Skeletal muscle satellite cell (primary cell): ENCODE data around the gene AFAP1L2.
"Not testable (repeated sequence)": the region's sequence is repeated elsewhere in the genome, so short reads cannot be mapped to it uniquely, and the experiment has no call there.

Source experiments
- H3K27me3 ChIP-seq: 2 replicates; pipeline ENCODE4 v1.7.0; 2013; ENCODE audit warnings: low read length; ENCODE audit not compliant: control insufficient read depth, insufficient read depth
- H3K36me3 ChIP-seq: 2 replicates; pipeline ENCODE4 v1.7.0; 2013; ENCODE audit warnings: mild to moderate bottlenecking, control low read depth, low read length; ENCODE audit not compliant: insufficient read depth
- H3K4me1 ChIP-seq: 2 replicates; pipeline ENCODE4 v1.7.0; 2013; ENCODE audit warnings: low read length; ENCODE audit not compliant: control insufficient read depth, insufficient read depth
- H3K4me2 ChIP-seq: 2 replicates; pipeline ENCODE4 v1.7.0; 2013; ENCODE audit warnings: mild to moderate bottlenecking, low read length
- H3K4me3 ChIP-seq: 2 replicates; pipeline ENCODE4 v1.7.0; 2013; ENCODE audit warnings: low read length
- H3K9ac ChIP-seq: 2 replicates; pipeline ENCODE4 v1.7.0; 2013; ENCODE audit warnings: mild to moderate bottlenecking, low read depth, low read length, moderate library complexity
- H3K9me3 ChIP-seq: replicated peaks from 2 replicates; pipeline ENCODE4 v1.7.0; 2013; ENCODE audit warnings: mild to moderate bottlenecking, control low read depth, low read length

The AFAP1L2 gene

GRCh38 chr10:114356126-114356525 is 48.2 kb downstream of the AFAP1L2 start:
- H3K36me3 ChIP-seq: no peaks in the 10 kb centered on the region
- peaks cover 9% of the 10 kb centered on the region for H3K4me1 ChIP-seq
- peaks cover 37% of the 10 kb centered on the region for H3K27me3 ChIP-seq
- no peaks in the 10 kb centered on the region for H3K9me3 ChIP-seq
- no peak overlapping the region for H3K4me3 ChIP-seq
- no peak overlapping the region for H3K4me2 ChIP-seq
- H3K9ac ChIP-seq: no peak overlapping the region

- H3K9ac ChIP-seq: no peak overlapping the region
These were observed 50.9 kb downstream of the AFAP1L2 start for GRCh38 chr10:114353383-114353782.

GRCh38 chr10:114352653-114353298 is 51.5 kb downstream of the AFAP1L2 start:
- peaks cover 46% of the 10 kb centered on the region for H3K27me3 ChIP-seq
- no peak overlapping the region for H3K9ac ChIP-seq
- H3K4me1 ChIP-seq: peaks cover 9% of the 10 kb centered on the region
- no peak overlapping the region for H3K4me2 ChIP-seq
- no peaks in the 10 kb centered on the region for H3K9me3 ChIP-seq
- H3K4me3 ChIP-seq: no peak overlapping the region
- no peaks in the 10 kb centered on the region for H3K36me3 ChIP-seq

More at GRCh38 chr10:114353383-114353782, 50.9 kb downstream of the AFAP1L2 start:
- Histone ChIP-seq H3K36me3 (no peaks in the 10 kb centered on the region), H3K4me2 (no peak overlapping the region), H3K27me3 (peaks cover 43% of the 10 kb centered on the region), H3K4me1 (peaks cover 9% of the 10 kb centered on the region), H3K4me3 (no peak overlapping the region), H3K9me3 (no peaks in the 10 kb centered on the region)

- H3K27me3 ChIP-seq: peaks cover 46% of the 10 kb centered on the region
- no peaks in the 10 kb centered on the region for H3K36me3 ChIP-seq
- H3K9ac ChIP-seq: no peak overlapping the region
- no peaks in the 10 kb centered on the region for H3K9me3 ChIP-seq
- no peak overlapping the region for H3K4me2 ChIP-seq
- H3K4me1 ChIP-seq: no peaks in the 10 kb centered on the region
- no peak overlapping the region for H3K4me3 ChIP-seq
These were observed 53.6 kb downstream of the AFAP1L2 start for GRCh38 chr10:114350751-114351150.

- H3K4me1 ChIP-seq: no peaks in the 10 kb centered on the region
- H3K36me3 ChIP-seq: no peaks in the 10 kb centered on the region
- H3K9me3 ChIP-seq: no peaks in the 10 kb centered on the region
- H3K27me3 ChIP-seq: peaks cover 46% of the 10 kb centered on the region
- H3K9ac ChIP-seq: no peak overlapping the region
- no peak overlapping the region for H3K4me3 ChIP-seq
- H3K4me2 ChIP-seq: no peak overlapping the region
These were observed 54.6 kb downstream of the AFAP1L2 start for GRCh38 chr10:114349522-114350215.

GRCh38 chr10:114349071-114349470 is 55.2 kb downstream of the AFAP1L2 start:
- H3K9me3 ChIP-seq, H3K9ac ChIP-seq, H3K4me1 ChIP-seq, H3K4me3 ChIP-seq, H3K36me3 ChIP-seq, H3K4me2 ChIP-seq: not testable (repeated sequence)
- peaks cover 40% of the 10 kb centered on the region for H3K27me3 ChIP-seq

- H3K4me1 ChIP-seq: no peaks in the 10 kb centered on the region
These were observed 56.5 kb downstream of the AFAP1L2 start for GRCh38 chr10:114347791-114348190.

GRCh38 chr10:114347241-114347640 is 57.1 kb downstream of the AFAP1L2 start:
- Histone ChIP-seq H3K4me2 (no peak overlapping the region), H3K9ac (no peak overlapping the region), H3K9me3 (no peaks in the 10 kb centered on the region), H3K27me3 (peaks cover 30% of the 10 kb centered on the region), H3K4me3 (no peak overlapping the region), H3K36me3 (no peaks in the 10 kb centered on the region), H3K4me1 (no peaks in the 10 kb centered on the region)

More at GRCh38 chr10:114347791-114348190, 56.5 kb downstream of the AFAP1L2 start:
- no peaks in the 10 kb centered on the region for H3K9me3 ChIP-seq
- H3K9ac ChIP-seq: no peak overlapping the region
- peaks cover 29% of the 10 kb centered on the region for H3K27me3 ChIP-seq
- H3K4me2 ChIP-seq: no peak overlapping the region
- H3K4me3 ChIP-seq: no peak overlapping the region
- H3K36me3 ChIP-seq: no peaks in the 10 kb centered on the region

GRCh38 chr10:114346176-114347031 is 57.9 kb downstream of the AFAP1L2 start:
- Histone ChIP-seq H3K9me3 (no peaks in the 10 kb centered on the region), H3K9ac (no peak overlapping the region), H3K36me3 (no peaks in the 10 kb centered on the region), H3K4me3 (no peak overlapping the region), H3K4me1 (no peaks in the 10 kb centered on the region), H3K27me3 (peaks cover 37% of the 10 kb centered on the region), H3K4me2 (no peak overlapping the region)

- Histone ChIP-seq H3K27me3 (peaks cover 36% of the 10 kb centered on the region), H3K4me3 (no peak overlapping the region), H3K4me1 (no peaks in the 10 kb centered on the region), H3K4me2 (no peak overlapping the region), H3K36me3 (no peaks in the 10 kb centered on the region), H3K9ac (no peak overlapping the region), H3K9me3 (no peaks in the 10 kb centered on the region)
These were observed 58.6 kb downstream of the AFAP1L2 start for GRCh38 chr10:114345701-114346100.

- no peaks in the 10 kb centered on the region for H3K4me1 ChIP-seq
- no peaks in the 10 kb centered on the region for H3K9me3 ChIP-seq
- no peaks in the 10 kb centered on the region for H3K36me3 ChIP-seq
- H3K9ac ChIP-seq: no peak overlapping the region
- H3K27me3 ChIP-seq: peaks cover 26% of the 10 kb centered on the region
- no peak overlapping the region for H3K4me2 ChIP-seq
- no peak overlapping the region for H3K4me3 ChIP-seq
These were observed 60.4 kb downstream of the AFAP1L2 start for GRCh38 chr10:114343623-114344505.
